Effector memory CD8-positive, alpha-beta T cell (primary cell): ENCODE data around the gene BCL2.
A peak's percentile ranks its signal among the peaks of the same experiment; 100 is the strongest.

Experiments used
- ATAC-seq: fragments of 150-1000 bp; cut with Tn5 transposase; replicated peaks from 2 replicates; pipeline ENCODE4 v1.10.0; 2021; ENCODE audit warnings: mild to moderate bottlenecking, moderate library complexity
- DNase-seq, 3 experiments: peaks; one replicate each; pipeline ENCODE4 v3.0.0; 2021
- H3K27ac Mint-ChIP-seq, 2 donors: one replicate each; pipeline ENCODE4 v1.8.0; 2022; ENCODE audit warnings: mild to moderate bottlenecking in 2 of 2, mixed read lengths in 2 of 2, moderate library complexity in 2 of 2
- H3K27me3 Mint-ChIP-seq, 2 donors: one replicate each; pipeline ENCODE4 v1.8.0; 2022; ENCODE audit warnings: mixed read lengths in 2 of 2
- H3K36me3 Mint-ChIP-seq: one replicate; pipeline ENCODE4 v1.8.0; 2022; ENCODE audit warnings: mild to moderate bottlenecking, moderate library complexity, mixed read lengths; ENCODE audit not compliant: insufficient read depth
- H3K4me1 Mint-ChIP-seq, 2 donors: one replicate each; pipeline ENCODE4 v1.8.0; 2022; ENCODE audit warnings: low read depth in 2 of 2, mixed read lengths in 2 of 2
- H3K4me3 Mint-ChIP-seq, 2 donors: one replicate each; pipeline ENCODE4 v1.8.0; 2022; ENCODE audit warnings: mild to moderate bottlenecking in 2 of 2, mixed read lengths in 2 of 2, moderate library complexity in 2 of 2
- H3K9me3 Mint-ChIP-seq, 2 donors: one replicate each; pipeline ENCODE4 v1.8.0; 2022; ENCODE audit warnings: mixed read lengths in 2 of 2

BCL2 gene

GRCh38 chr18:63107171-63107845 is 212.3 kb downstream of the BCL2 start:
- ATAC-seq (no peak), DNase-seq (no peak)
- H3K4me1 Mint-ChIP-seq = peaks cover 16 to 18% of the 10 kb centered on the region in 2 donors
- no peak overlapping the region for H3K27ac Mint-ChIP-seq
- peaks cover 0 to 10% of the 10 kb centered on the region in 2 donors for H3K27me3 Mint-ChIP-seq
- peak overlapping the region; percentile 52 to 56 for H3K4me3 Mint-ChIP-seq
- H3K9me3 Mint-ChIP-seq = peaks cover 0 to 1% of the 10 kb centered on the region in 2 donors
- H3K36me3 Mint-ChIP-seq = peaks cover 2% of the 10 kb centered on the region

GRCh38 chr18:63106727-63107126 is 212.8 kb downstream of the BCL2 start:
- ATAC-seq (no peak), DNase-seq (no peak)
- Mint-ChIP-seq H3K9me3 (peaks cover 0 to 1% of the 10 kb centered on the region in 2 donors), H3K27me3 (peaks cover 0 to 10% of the 10 kb centered on the region in 2 donors), H3K4me3 (peak overlapping the region; percentile 52 to 56), H3K36me3 (peaks cover 2% of the 10 kb centered on the region), H3K4me1 (peaks cover 16 to 18% of the 10 kb centered on the region in 2 donors), H3K27ac (no peak overlapping the region)

- Mint-ChIP-seq H3K4me1 (peaks cover 18 to 20% of the 10 kb centered on the region in 2 donors), H3K27me3 (peaks cover 0 to 10% of the 10 kb centered on the region in 2 donors), H3K9me3 (no peaks in the 10 kb centered on the region), H3K36me3 (peaks cover 2% of the 10 kb centered on the region), H3K4me3 (no peak overlapping the region), H3K27ac (no peak overlapping the region)
- no peak for DNase-seq
- peak; percentile 27 for ATAC-seq
Measured at GRCh38 chr18:63105636-63106316, 213.8 kb downstream of the BCL2 start.

- H3K9me3 Mint-ChIP-seq = no peaks in the 10 kb centered on the region
- peaks cover 2% of the 10 kb centered on the region for H3K36me3 Mint-ChIP-seq
- ATAC-seq (no peak), DNase-seq (no peak)
- no peak overlapping the region for H3K4me3 Mint-ChIP-seq
- H3K27me3 Mint-ChIP-seq = peaks cover 0 to 10% of the 10 kb centered on the region in 2 donors
- H3K27ac Mint-ChIP-seq = no peak overlapping the region
- H3K4me1 Mint-ChIP-seq = peaks cover 23 to 26% of the 10 kb centered on the region in 2 donors
Measured at GRCh38 chr18:63104868-63105267, 214.7 kb downstream of the BCL2 start.

GRCh38 chr18:63102941-63103744 is 216.4 kb downstream of the BCL2 start:
- peaks cover 40 to 44% of the 10 kb centered on the region in 2 donors for H3K4me1 Mint-ChIP-seq
- no peaks in the 10 kb centered on the region for H3K9me3 Mint-ChIP-seq
- peaks cover 2% of the 10 kb centered on the region for H3K36me3 Mint-ChIP-seq
- peaks cover 0 to 10% of the 10 kb centered on the region in 2 donors for H3K27me3 Mint-ChIP-seq
- H3K27ac Mint-ChIP-seq = peak overlapping the region; percentile 23
- H3K4me3 Mint-ChIP-seq = no peak overlapping the region
- ATAC-seq (no peak), DNase-seq (no peak)

GRCh38 chr18:63100630-63101055 is 218.9 kb downstream of the BCL2 start:
- peaks cover 0 to 10% of the 10 kb centered on the region in 2 donors for H3K27me3 Mint-ChIP-seq
- no peak for ATAC-seq
- no peak for DNase-seq
- H3K4me1 Mint-ChIP-seq = peaks cover 38 to 47% of the 10 kb centered on the region in 2 donors
- peaks cover 2% of the 10 kb centered on the region for H3K36me3 Mint-ChIP-seq
- H3K4me3 Mint-ChIP-seq = peak overlapping the region in 1 of 2 donors; percentile 21
- H3K27ac Mint-ChIP-seq = peak overlapping the region in 1 of 2 donors; percentile 66
- no peaks in the 10 kb centered on the region for H3K9me3 Mint-ChIP-seq

GRCh38 chr18:63099848-63100629 is 219.5 kb downstream of the BCL2 start:
- Mint-ChIP-seq H3K4me3 (peak overlapping the region; percentile 59 to 68), H3K9me3 (no peaks in the 10 kb centered on the region), H3K36me3 (peaks cover 2% of the 10 kb centered on the region), H3K27me3 (peaks cover 0 to 10% of the 10 kb centered on the region in 2 donors), H3K27ac (peak overlapping the region; percentile 88 to 91), H3K4me1 (peaks cover 38 to 47% of the 10 kb centered on the region in 2 donors)
- ATAC-seq (no peak), DNase-seq (no peak)

GRCh38 chr18:63099091-63099840 is 220.3 kb downstream of the BCL2 start:
- no peaks in the 10 kb centered on the region for H3K9me3 Mint-ChIP-seq
- H3K27ac Mint-ChIP-seq = peak overlapping the region; percentile 88 to 91
- peak overlapping the region; percentile 59 to 68 for H3K4me3 Mint-ChIP-seq
- peaks cover 0 to 10% of the 10 kb centered on the region in 2 donors for H3K27me3 Mint-ChIP-seq
- H3K4me1 Mint-ChIP-seq = peaks cover 38 to 47% of the 10 kb centered on the region in 2 donors
- DNase-seq = no peak
- ATAC-seq = no peak
- peaks cover 2% of the 10 kb centered on the region for H3K36me3 Mint-ChIP-seq

- no peaks in the 10 kb centered on the region for H3K9me3 Mint-ChIP-seq
- peak overlapping the region; percentile 88 to 91 for H3K27ac Mint-ChIP-seq
- H3K27me3 Mint-ChIP-seq = peaks cover 0 to 7% of the 10 kb centered on the region in 2 donors
- H3K4me3 Mint-ChIP-seq = peak overlapping the region; percentile 59 to 68
- H3K4me1 Mint-ChIP-seq = peaks cover 34 to 43% of the 10 kb centered on the region in 2 donors
- ATAC-seq (peak; percentile 86), DNase-seq (peak; percentile 35 to 45 (median 43))
- H3K36me3 Mint-ChIP-seq = peaks cover 1% of the 10 kb centered on the region
Measured at GRCh38 chr18:63098018-63098981, 221.3 kb downstream of the BCL2 start.

GRCh38 chr18:63097178-63097577 is 222.4 kb downstream of the BCL2 start:
- no peaks in the 10 kb centered on the region for H3K27me3 Mint-ChIP-seq
- H3K9me3 Mint-ChIP-seq = no peaks in the 10 kb centered on the region
- DNase-seq = no peak
- H3K4me3 Mint-ChIP-seq = peak overlapping the region; percentile 26 to 68
- H3K27ac Mint-ChIP-seq = peak overlapping the region; percentile 6 to 91
- H3K4me1 Mint-ChIP-seq = peaks cover 29 to 38% of the 10 kb centered on the region in 2 donors
- H3K36me3 Mint-ChIP-seq = no peaks in the 10 kb centered on the region
- no peak for ATAC-seq

- Mint-ChIP-seq H3K36me3 (no peaks in the 10 kb centered on the region), H3K4me1 (peaks cover 29 to 38% of the 10 kb centered on the region in 2 donors), H3K27ac (no peak overlapping the region), H3K9me3 (no peaks in the 10 kb centered on the region), H3K4me3 (no peak overlapping the region), H3K27me3 (no peaks in the 10 kb centered on the region)
- ATAC-seq (no peak), DNase-seq (no peak)
Measured at GRCh38 chr18:63096327-63096874, 223.2 kb downstream of the BCL2 start.
